Measurements from ENCODE around the gene ITGAL.

DNA sequence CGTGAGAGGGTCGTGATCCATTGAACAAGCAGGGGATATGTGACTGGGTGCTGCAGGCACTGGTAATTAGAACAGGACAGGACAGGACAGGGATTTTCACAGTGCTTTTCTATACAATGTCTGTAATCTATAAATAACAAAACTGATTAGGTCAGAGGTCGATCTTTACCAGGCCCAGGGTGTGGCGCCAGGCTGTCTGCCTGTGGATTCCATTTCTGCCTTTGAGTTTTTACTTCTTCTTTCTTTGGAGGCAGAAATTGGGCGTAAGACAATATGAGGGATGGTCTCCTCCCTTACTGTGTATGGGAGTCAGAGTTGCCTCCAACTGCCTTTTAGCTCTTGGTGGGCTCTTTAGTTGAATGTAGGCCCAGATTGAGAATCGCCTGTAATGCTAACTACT is 87.1 kb downstream of the ITGAL start:
- TF ChIP-seq, protein P1, sequence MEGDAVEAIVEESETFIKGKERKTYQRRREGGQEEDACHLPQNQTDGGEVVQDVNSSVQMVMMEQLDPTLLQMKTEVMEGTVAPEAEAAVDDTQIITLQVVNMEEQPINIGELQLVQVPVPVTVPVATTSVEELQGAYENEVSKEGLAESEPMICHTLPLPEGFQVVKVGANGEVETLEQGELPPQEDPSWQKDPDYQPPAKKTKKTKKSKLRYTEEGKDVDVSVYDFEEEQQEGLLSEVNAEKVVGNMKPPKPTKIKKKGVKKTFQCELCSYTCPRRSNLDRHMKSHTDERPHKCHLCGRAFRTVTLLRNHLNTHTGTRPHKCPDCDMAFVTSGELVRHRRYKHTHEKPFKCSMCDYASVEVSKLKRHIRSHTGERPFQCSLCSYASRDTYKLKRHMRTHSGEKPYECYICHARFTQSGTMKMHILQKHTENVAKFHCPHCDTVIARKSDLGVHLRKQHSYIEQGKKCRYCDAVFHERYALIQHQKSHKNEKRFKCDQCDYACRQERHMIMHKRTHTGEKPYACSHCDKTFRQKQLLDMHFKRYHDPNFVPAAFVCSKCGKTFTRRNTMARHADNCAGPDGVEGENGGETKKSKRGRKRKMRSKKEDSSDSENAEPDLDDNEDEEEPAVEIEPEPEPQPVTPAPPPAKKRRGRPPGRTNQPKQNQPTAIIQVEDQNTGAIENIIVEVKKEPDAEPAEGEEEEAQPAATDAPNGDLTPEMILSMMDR (conservative IDR thresholded peaks at IDR 0.05; ENCODE audit: low read depth, low read length) = no peak
- TF ChIP-seq EZH2 (IDR thresholded peaks at IDR 0.05; ENCODE audit: borderline replicate concordance, low read depth, low read length, poor library complexity, severe bottlenecking) = no peak

All from A673 (cell line).